Hepatocyte (in vitro differentiated cells): Measurements from ENCODE around the gene SRRM4. TPM values are rescaled to one million over a fixed set of nuclear protein-coding genes. Genes with fewer than 3 reads are reported as not detected.

Source experiments
- DNase-seq: peaks from one replicate; pipeline ENCODE4 v3.0.0-alpha.2; 2016; ENCODE audit warnings: low spot score
- H2AFZ ChIP-seq: fragments of 200-600 bp; sonication (generic); 2 replicates; pipeline ENCODE4 v1.6.0; 2016; ENCODE audit warnings: antibody characterized with exemption, mild to moderate bottlenecking
- H3K27ac ChIP-seq: fragments of 200-600 bp; sonication (generic); 2 replicates; pipeline ENCODE4 v1.5.1; 2016; ENCODE audit warnings: mild to moderate bottlenecking
- H3K27me3 ChIP-seq: fragments of 200-600 bp; sonication (generic); 2 replicates; pipeline ENCODE4 v1.6.1; 2016
- H3K36me3 ChIP-seq: fragments of 200-600 bp; sonication (generic); replicated peaks from 2 replicates; pipeline ENCODE4 v1.5.1; 2016; ENCODE audit warnings: low read depth; ENCODE audit not compliant: insufficient read depth
- H3K4me1 ChIP-seq: fragments of 200-600 bp; sonication (generic); 2 replicates; pipeline ENCODE4 v1.5.1; 2016; ENCODE audit warnings: mild to moderate bottlenecking, moderate library complexity; ENCODE audit not compliant: insufficient read depth
- H3K4me2 ChIP-seq: fragments of 200-600 bp; sonication (generic); 2 replicates; pipeline ENCODE4 v1.6.0; 2016
- H3K4me3 ChIP-seq: fragments of 200-600 bp; sonication (generic); 2 replicates; pipeline ENCODE4 v1.5.1; 2016; ENCODE audit warnings: mild to moderate bottlenecking
- H3K79me2 ChIP-seq: fragments of 200-600 bp; sonication (generic); 2 replicates; pipeline ENCODE4 v1.6.0; 2017; ENCODE audit warnings: mild to moderate bottlenecking
- H3K9me2 ChIP-seq: fragments of 200-600 bp; sonication (generic); replicated peaks from 2 replicates; pipeline ENCODE4 v1.6.0; 2017; ENCODE audit warnings: mild to moderate bottlenecking; ENCODE audit not compliant: insufficient read depth
- H3K9me3 ChIP-seq: fragments of 200-600 bp; sonication (generic); 2 replicates; pipeline ENCODE4 v1.5.1; 2016; ENCODE audit warnings: low read depth, mild to moderate bottlenecking
- H4K20me1 ChIP-seq: fragments of 200-600 bp; sonication (generic); 2 replicates; pipeline ENCODE4 v1.6.0; 2016; ENCODE audit warnings: mild to moderate bottlenecking; ENCODE audit not compliant: insufficient read depth, poor library complexity, severe bottlenecking
- EZH2 ChIP-seq: fragments of 200-600 bp; sonication (generic); IDR thresholded peaks from 2 replicates; pipeline ENCODE4 v1.6.1; 2016; ENCODE audit warnings: antibody characterized with exemption, mild to moderate bottlenecking, borderline replicate concordance
- EZH2phosphoT487 ChIP-seq: fragments of 200-600 bp; sonication (generic); IDR thresholded peaks from one replicate; pipeline ENCODE4 v1.6.1; 2018; ENCODE audit warnings: antibody characterized with exemption, mild to moderate bottlenecking, low read depth, moderate library complexity; ENCODE audit not compliant: unreplicated experiment, severe bottlenecking
- WGBS: methylation state at CpG from one replicate; pipeline ENCODE4 v1.1.6; 2016; ENCODE audit warnings: low lambda C conversion rate; ENCODE audit errors: missing lambda C conversion rate; 5-methylcytosine and 5-hydroxymethylcytosine counted together
- polyA plus RNA-seq: library from polyadenylated mRNA; unstranded; fragments of >200 nt; fragmentation: Nextera tagmentation; extraction: Ambion mirVana; gene quantifications from 2 replicates; pipeline ENCODE4 v1.2.1, GENCODE V29; 2016
- total RNA-seq: library from RNA; depleted of rRNA; stranded (reverse); fragments of >200 nt; gene quantifications from 2 replicates; pipeline ENCODE4 v1.2.3, GENCODE V29; 2014
- TF ChIP-seq, protein P1 (sequence below): fragments of 200-600 bp; sonication (generic); IDR thresholded peaks from 2 replicates; pipeline ENCODE4 v1.5.1; 2016; ENCODE audit warnings: antibody characterized with exemption, mild to moderate bottlenecking; ENCODE audit not compliant: poor library complexity

Gene SRRM4
- total and polyA plus RNA-seq, 2 experiments from 2014 or later = 0.03 to 0.05 TPM

DNA sequence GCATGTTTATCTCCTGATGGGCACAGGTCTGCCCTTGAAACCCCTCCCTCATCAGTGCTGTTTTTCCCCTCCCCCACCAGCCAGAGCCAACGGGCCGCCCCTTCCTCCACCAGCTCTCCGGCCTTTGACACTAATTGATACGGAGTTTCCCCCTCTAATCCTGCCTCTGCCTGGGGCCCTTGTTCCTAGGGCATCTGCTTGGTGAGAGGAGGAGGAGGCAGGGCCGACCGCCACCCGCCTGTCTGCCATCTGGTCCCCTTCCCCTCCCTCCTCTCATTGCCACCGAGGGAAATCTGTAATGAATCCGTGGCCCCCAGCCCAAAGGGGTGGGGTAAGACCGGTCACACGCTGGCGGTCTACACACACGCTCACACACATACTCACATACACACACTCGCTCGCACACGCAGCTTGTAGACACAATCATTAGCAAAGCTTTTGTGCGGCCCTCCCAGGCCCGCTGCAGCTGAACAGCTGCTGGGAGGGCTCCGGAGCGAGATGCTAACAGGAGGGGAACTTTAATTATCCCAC is 27.4 kb downstream of the SRRM4 start:
- H3K27me3 ChIP-seq = peaks cover 20% of the 10 kb centered on the region
- TF ChIP-seq EZH2 (no peak), EZH2phosphoT487 (no peak)
- TF ChIP-seq, protein P1, sequence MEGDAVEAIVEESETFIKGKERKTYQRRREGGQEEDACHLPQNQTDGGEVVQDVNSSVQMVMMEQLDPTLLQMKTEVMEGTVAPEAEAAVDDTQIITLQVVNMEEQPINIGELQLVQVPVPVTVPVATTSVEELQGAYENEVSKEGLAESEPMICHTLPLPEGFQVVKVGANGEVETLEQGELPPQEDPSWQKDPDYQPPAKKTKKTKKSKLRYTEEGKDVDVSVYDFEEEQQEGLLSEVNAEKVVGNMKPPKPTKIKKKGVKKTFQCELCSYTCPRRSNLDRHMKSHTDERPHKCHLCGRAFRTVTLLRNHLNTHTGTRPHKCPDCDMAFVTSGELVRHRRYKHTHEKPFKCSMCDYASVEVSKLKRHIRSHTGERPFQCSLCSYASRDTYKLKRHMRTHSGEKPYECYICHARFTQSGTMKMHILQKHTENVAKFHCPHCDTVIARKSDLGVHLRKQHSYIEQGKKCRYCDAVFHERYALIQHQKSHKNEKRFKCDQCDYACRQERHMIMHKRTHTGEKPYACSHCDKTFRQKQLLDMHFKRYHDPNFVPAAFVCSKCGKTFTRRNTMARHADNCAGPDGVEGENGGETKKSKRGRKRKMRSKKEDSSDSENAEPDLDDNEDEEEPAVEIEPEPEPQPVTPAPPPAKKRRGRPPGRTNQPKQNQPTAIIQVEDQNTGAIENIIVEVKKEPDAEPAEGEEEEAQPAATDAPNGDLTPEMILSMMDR = no peak

DNA sequence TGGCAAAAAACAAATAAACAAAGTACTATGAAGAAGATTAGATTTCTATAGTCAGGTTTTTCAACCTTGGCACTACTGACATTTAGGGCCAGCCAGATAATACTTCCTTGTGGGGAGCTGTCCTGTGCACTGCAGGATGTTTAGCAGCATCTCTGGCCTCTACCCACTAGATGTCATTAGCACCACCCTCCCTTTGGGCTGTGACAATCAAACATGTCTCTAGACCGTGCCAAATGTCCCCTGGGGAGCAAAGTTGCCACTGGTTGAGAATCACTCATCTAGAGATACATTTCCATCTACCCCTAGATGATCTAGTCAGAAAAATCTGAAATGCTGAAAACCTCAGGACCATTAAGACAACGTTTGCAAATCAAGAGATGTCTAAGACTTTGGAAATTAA is 29.9 kb downstream of the SRRM4 start:
- Histone ChIP-seq H3K4me3 (no peak overlapping the region), H3K4me2 (no peak overlapping the region), H3K36me3 (no peaks in the 10 kb centered on the region), H3K4me1 (no peaks in the 10 kb centered on the region), H3K27me3 (peaks cover 8% of the 10 kb centered on the region), H4K20me1 (no peaks in the 10 kb centered on the region), H3K27ac (no peak overlapping the region), H3K79me2 (no peaks in the 10 kb centered on the region), H3K9me3 (no peaks in the 10 kb centered on the region), H3K9me2 (no peaks in the 10 kb centered on the region), H2AFZ (no peak overlapping the region)
- 25% methylated on average over 2 of the region's 2 CpGs for whole genome bisulfite sequencing
- TF ChIP-seq EZH2 (no peak), EZH2phosphoT487 (no peak)
- TF ChIP-seq, protein P1 = no peak
- DNase-seq = no peak

More for the DNA sequence above, 27.4 kb downstream of the SRRM4 start:
- Histone ChIP-seq H3K36me3 (no peaks in the 10 kb centered on the region), H3K27ac (no peak overlapping the region), H3K79me2 (no peaks in the 10 kb centered on the region), H3K9me3 (no peaks in the 10 kb centered on the region), H2AFZ (no peak overlapping the region), H4K20me1 (no peaks in the 10 kb centered on the region), H3K9me2 (no peaks in the 10 kb centered on the region), H3K4me3 (no peak overlapping the region), H3K4me1 (no peaks in the 10 kb centered on the region), H3K4me2 (peak overlapping the region; percentile 50)
- 13% methylated on average over 18 of the region's 20 CpGs for WGBS
- peak; percentile 23 for DNase-seq

DNA sequence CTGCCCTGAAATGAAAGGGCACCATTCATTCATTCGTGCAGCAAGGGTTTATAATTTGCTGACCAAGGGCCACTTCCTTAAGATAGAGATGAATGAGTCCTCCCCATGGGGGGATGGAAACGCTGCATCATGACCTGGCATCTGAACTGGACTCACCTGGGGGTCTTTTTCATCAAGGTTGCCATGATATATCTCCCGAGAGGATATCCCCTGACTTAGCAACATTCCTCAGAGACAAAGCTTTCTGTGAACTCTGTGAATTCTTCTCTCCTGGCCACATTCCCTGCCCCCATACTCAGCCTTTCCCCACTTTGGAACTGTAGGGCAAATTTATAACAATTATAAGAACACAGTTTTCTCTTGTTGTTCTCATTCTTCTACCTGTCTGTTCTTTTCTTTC is 30.8 kb downstream of the SRRM4 start:
- TF ChIP-seq EZH2phosphoT487 = no peak
- TF ChIP-seq EZH2 = no peak
- DNase-seq = no peak
- Histone ChIP-seq H3K4me1 (no peaks in the 10 kb centered on the region), H3K9me3 (no peaks in the 10 kb centered on the region), H3K27me3 (peaks cover 8% of the 10 kb centered on the region), H3K79me2 (no peaks in the 10 kb centered on the region), H3K4me2 (no peak overlapping the region), H3K9me2 (no peaks in the 10 kb centered on the region), H4K20me1 (no peaks in the 10 kb centered on the region), H2AFZ (no peak overlapping the region), H3K4me3 (no peak overlapping the region), H3K27ac (no peak overlapping the region), H3K36me3 (no peaks in the 10 kb centered on the region)
- WGBS = 40% methylated on average over 3 of the region's 3 CpGs

- H3K9me2 ChIP-seq = no peaks in the 10 kb centered on the region
- TF ChIP-seq EZH2phosphoT487 = no peak
- no peak for TF ChIP-seq EZH2
- TF ChIP-seq, protein P1 = no peak
Measured at GRCh38 chr12:119013023-119013422, 31.7 kb downstream of the SRRM4 start.

More at GRCh38 chr12:119013023-119013422, 31.7 kb downstream of the SRRM4 start:
- Histone ChIP-seq H3K9me3 (no peaks in the 10 kb centered on the region), H3K27ac (no peak overlapping the region), H3K36me3 (no peaks in the 10 kb centered on the region), H3K4me2 (no peak overlapping the region), H3K27me3 (peaks cover 8% of the 10 kb centered on the region), H3K4me3 (no peak overlapping the region), H2AFZ (no peak overlapping the region), H4K20me1 (no peaks in the 10 kb centered on the region), H3K4me1 (no peaks in the 10 kb centered on the region), H3K79me2 (no peaks in the 10 kb centered on the region)
- DNase-seq = no peak
